GM12878 (cell line): ENCODE measurements around the gene CNNM4. TPM values are rescaled to one million over a fixed set of nuclear protein-coding genes. Genes with fewer than 3 reads are reported as not detected.

Experiments used
- ATAC-seq: fragments of 200-7000 bp; cut with Tn5 transposase; 3 replicates; pipeline ENCODE4 v1.9.1; 2020; ENCODE audit warnings: mild to moderate bottlenecking, moderate library complexity
- BruUV-seq: library from RNA; stranded (reverse); fragments of 400-500 nt; replicated peaks from 2 replicates; lab custom pipeline; 2021; lab: Mats Ljungman, UMichigan
- CTCF ChIA-PET: fragments of 300-600 bp; sonication (Branson Sonifier 250); formaldehyde crosslinking; extraction: SDS; loops from one replicate; lab custom pipeline; 2021; ENCODE audit warnings: inconsistent platforms; lab: Yijun Ruan, JAX
- POLR2A ChIA-PET: fragments of 350-600 bp; formaldehyde crosslinking; extraction: SDS; loops from one replicate; lab custom pipeline; 2021; ENCODE audit warnings: inconsistent platforms; lab: Charles Lee
- RAD21 ChIA-PET: fragments of 300-600 bp; sonication (Branson Sonifier 250); formaldehyde crosslinking; loops from one replicate; lab custom pipeline; 2023; ENCODE audit warnings: antibody characterized with exemption; ENCODE audit not compliant: unreplicated experiment; lab: Charles Lee
- SMC1A ChIA-PET: fragments of 300-600 bp; sonication (Branson Sonifier 250); formaldehyde crosslinking; loops from one replicate; lab custom pipeline; 2023; ENCODE audit not compliant: unreplicated experiment, uncharacterized antibody; lab: Charles Lee
- DNase-seq: peaks from one replicate; pipeline ENCODE4 v3.0.0-alpha.2; 2011; ENCODE audit warnings: low read depth, low spot score
- FAIRE-seq: peaks from 3 replicates; lab custom pipeline; 2011; peaks lifted over from hg19 to GRCh38; lab: Jason Lieb, UNC
- H2AFZ ChIP-seq: 2 replicates; pipeline ENCODE4 v1.6.0; 2011; ENCODE audit warnings: low read depth, low read length, control low read depth; ENCODE audit not compliant: control insufficient read depth
- H3K27ac ChIP-seq: 2 replicates; pipeline ENCODE4 v1.5.1; 2011; ENCODE audit warnings: control low read depth; ENCODE audit not compliant: control insufficient read depth, insufficient read depth
- H3K27me3 ChIP-seq, 2 experiments: replicated peaks in 1 of 2; 2 replicates each; pipeline versions ENCODE4 v1.6.0 to v1.6.1; 2011; ENCODE audit warnings: low read length in 1 of 2; ENCODE audit not compliant: control insufficient read depth in 2 of 2, insufficient read depth in 2 of 2
- H3K36me3 ChIP-seq, 2 experiments: 2 replicates each; pipeline ENCODE4 v1.5.1; 2011; ENCODE audit warnings: low read length in 1 of 2; ENCODE audit not compliant: control insufficient read depth in 2 of 2, insufficient read depth in 2 of 2
- H3K4me1 ChIP-seq: 2 replicates; pipeline ENCODE4 v1.6.1; 2011; ENCODE audit warnings: mild to moderate bottlenecking, low read length, moderate library complexity, mixed read lengths; ENCODE audit not compliant: control insufficient read depth, insufficient read depth
- H3K4me2 ChIP-seq: 2 replicates; pipeline ENCODE4 v1.6.0; 2011; ENCODE audit warnings: control low read depth; ENCODE audit not compliant: control insufficient read depth, insufficient read depth
- H3K4me3 ChIP-seq: fragments of 200-600 bp; sonication (generic); 2 replicates; pipeline ENCODE4 v1.5.1; 2016
- H3K79me2 ChIP-seq: 2 replicates; pipeline ENCODE4 v1.6.0; 2011; ENCODE audit warnings: low read length; ENCODE audit not compliant: control insufficient read depth, insufficient read depth
- H3K9ac ChIP-seq: 2 replicates; pipeline ENCODE4 v1.8.0; 2011; ENCODE audit warnings: low read length, control low read depth, mixed read lengths; ENCODE audit not compliant: control insufficient read depth, insufficient read depth
- H3K9me3 ChIP-seq: replicated peaks from 3 replicates; pipeline ENCODE4 v1.5.1; 2011; ENCODE audit warnings: mild to moderate bottlenecking, low read length; ENCODE audit not compliant: control insufficient read depth, insufficient read depth
- H4K20me1 ChIP-seq: 2 replicates; pipeline ENCODE4 v1.6.0; 2011; ENCODE audit not compliant: control insufficient read depth, insufficient read depth
- ATF7 ChIP-seq: fragments of 450-650 bp; IDR thresholded peaks from 2 replicates; pipeline ENCODE4 v1.6.1; 2016; ENCODE audit warnings: low read depth, mild to moderate bottlenecking
- BCL11A ChIP-seq: IDR thresholded peaks from 2 replicates; pipeline ENCODE4 v1.6.1; 2011; ENCODE audit warnings: low read depth, low read length
- CTCF ChIP-seq, 3 experiments: IDR thresholded peaks in 2 of 3; conservative IDR thresholded peaks in 1 of 3; 2 replicates each; pipeline ENCODE4 v1.5.1; 2011; ENCODE audit warnings: low read depth in 3 of 3, low read length in 3 of 3, mild to moderate bottlenecking in 3 of 3, control low read depth in 2 of 3, moderate library complexity in 2 of 3, inconsistent platforms in 1 of 3, mixed read lengths in 1 of 3; ENCODE audit not compliant: control insufficient read depth in 2 of 3, insufficient read depth in 1 of 3; ENCODE audit errors: extremely low read depth in 1 of 3
- DPF2 ChIP-seq: fragments of 450-650 bp; IDR thresholded peaks from 2 replicates; pipeline ENCODE4 v1.6.1; 2017; ENCODE audit warnings: mild to moderate bottlenecking
- EGR1 ChIP-seq, 2 experiments: IDR thresholded peaks; 1 replicate in 1 of 2; 2 replicates in 1 of 2; pipeline ENCODE4 v1.6.1; 2011 to 2012; ENCODE audit warnings: low read depth in 2 of 2, low read length in 2 of 2, borderline replicate concordance in 1 of 2, mild to moderate bottlenecking in 1 of 2, moderate library complexity in 1 of 2
- GATAD2B ChIP-seq: fragments of 450-650 bp; conservative IDR thresholded peaks from 2 replicates; pipeline ENCODE4 v1.6.1; 2017; ENCODE audit warnings: low read depth, mild to moderate bottlenecking, moderate library complexity
- IRF3 ChIP-seq: fragments of 450-650 bp; IDR thresholded peaks from 2 replicates; pipeline ENCODE4 v1.6.1; 2014; ENCODE audit warnings: mild to moderate bottlenecking
- MTA2 ChIP-seq: fragments of 450-650 bp; IDR thresholded peaks from 2 replicates; pipeline ENCODE4 v1.6.1; 2016; ENCODE audit warnings: low read depth, mild to moderate bottlenecking, moderate library complexity
- NFIC ChIP-seq: IDR thresholded peaks from 2 replicates; pipeline ENCODE4 v1.6.1; 2012; ENCODE audit warnings: low read depth, mild to moderate bottlenecking, inconsistent platforms, low read length, moderate library complexity
- NR2C2 ChIP-seq: IDR thresholded peaks from 2 replicates; pipeline ENCODE4 v1.6.1; 2011; ENCODE audit warnings: borderline replicate concordance, low read depth; ENCODE audit not compliant: control insufficient read depth, insufficient read length
- RELB ChIP-seq: fragments of 450-650 bp; IDR thresholded peaks from 2 replicates; pipeline ENCODE4 v1.6.1; 2017; ENCODE audit warnings: low read depth, mild to moderate bottlenecking, moderate library complexity
- SIX5 ChIP-seq: IDR thresholded peaks from 2 replicates; pipeline ENCODE4 v1.6.1; 2011; ENCODE audit warnings: mild to moderate bottlenecking, low read depth, low read length, moderate library complexity; ENCODE audit not compliant: severe bottlenecking
- SMAD1 ChIP-seq: fragments of 450-650 bp; IDR thresholded peaks from 2 replicates; pipeline ENCODE4 v1.6.1; 2018; ENCODE audit warnings: mild to moderate bottlenecking, low read depth; ENCODE audit not compliant: partially characterized antibody
- SMARCA5 ChIP-seq: fragments of 450-650 bp; IDR thresholded peaks from 2 replicates; pipeline ENCODE4 v1.6.1; 2017; ENCODE audit warnings: mild to moderate bottlenecking
- STAT3 ChIP-seq: IDR thresholded peaks from 2 replicates; pipeline ENCODE4 v1.6.1; 2011; ENCODE audit warnings: low read depth, low read length, improper control_type of control experiment
- TBL1XR1 ChIP-seq: IDR thresholded peaks from 2 replicates; pipeline ENCODE4 v1.6.1; 2012; ENCODE audit warnings: low read depth, low read length, improper control_type of control experiment
- YY1 ChIP-seq: IDR thresholded peaks from 2 replicates; pipeline ENCODE4 v1.6.1; 2011; ENCODE audit warnings: low read depth, mild to moderate bottlenecking, low read length
- ZNF622 ChIP-seq: fragments of 450-650 bp; IDR thresholded peaks from 2 replicates; pipeline ENCODE4 v1.6.1; 2017; ENCODE audit warnings: mild to moderate bottlenecking, inconsistent platforms
- WGBS: methylation state at CpG from one replicate; pipeline ENCODE4 v1.1.6; 2016; ENCODE audit warnings: low lambda C conversion rate; ENCODE audit not compliant: insufficient replicate concordance, insufficient coverage; ENCODE audit errors: missing lambda C conversion rate; 5-methylcytosine and 5-hydroxymethylcytosine counted together
- in situ Hi-C: fragments of 300-500 bp; cut with MboI; formaldehyde crosslinking; loops from 9 replicates; pipeline ENCODE4 v1.14.3; 2018; ENCODE audit warnings: mixed read lengths
- intact Hi-C: fragments of 100-400 bp; cut with micrococcal nuclease; formaldehyde crosslinking; loops from one replicate; pipeline ENCODE4 v1.14.2; 2022; ENCODE audit not compliant: unreplicated experiment
- polyA plus RNA-seq, 11 experiments: library from polyadenylated mRNA; depleted of rRNA in 4 of 11; unstranded in 6 of 11; stranded (reverse) in 5 of 11; fragments of >200 nt; fragmentation: Nextera tagmentation in 4 of 11; fragmentation: Illumina TruSeq in 1 of 11; extraction: Ambion mirVana in 4 of 11; extraction: Trizol in 1 of 11; gene quantifications; 1 replicate in 1 of 11; 2 replicates in 10 of 11; pipeline versions ENCODE4 v1.2.1 to v1.2.3, GENCODE V29; 2011 to 2016; ENCODE audit warnings: inconsistent platforms in 2 of 11, missing spikeins in 2 of 11, low read depth in 1 of 11
- total RNA-seq, 4 experiments: library from RNA; depleted of rRNA in 3 of 4; stranded (reverse); fragments of >200 nt in 3 of 4; fragmentation: Illumina TruSeq in 1 of 4; extraction: Trizol in 1 of 4; gene quantifications; 2 replicates each; pipeline versions ENCODE4 v1.2.1 to v1.2.3, GENCODE V29; 2013 to 2021

Gene CNNM4
- total and polyA plus RNA-seq, 10 of the 15 experiments (the other 5 are each of a cell fraction or from before 2014, with no cell fraction given): 2.4 to 13.8 (median 8.1) TPM

- Histone ChIP-seq H3K4me2 (peak overlapping the region; percentile 100), H3K4me1 (peaks cover 13% of the 10 kb centered on the region), H3K27me3 (no peaks in the 10 kb centered on the region), H3K9me3 (no peaks in the 10 kb centered on the region), H3K27ac (peak overlapping the region; percentile 47; the same call in 1 of the 2 replicates), H3K4me3 (peak overlapping the region; percentile 91), H4K20me1 (no peaks in the 10 kb centered on the region), H3K79me2 (peaks cover 52% of the 10 kb centered on the region), H3K36me3 (0 out of 4 replicates have a peak, but pooled peaks cover 0 to 1% of the 10 kb centered on the region in 2 experiments), H3K9ac (peak overlapping the region; percentile 84), H2AFZ (peak overlapping the region; percentile 75)
- 21% methylated on average over 50 of the region's 59 CpGs for WGBS
- no TSS peak for BruUV-seq
- SMC1A ChIA-PET: interaction anchor here (0.8 to 5.9 kb wide), 9 partner anchors 9 to 244 kb away, joined by 3 to 100 read pairs (median 5); partner anchors contain the start of gene ANKRD39
- RAD21 ChIA-PET: interaction anchor here (1.0 to 6.4 kb wide), 12 partner anchors 13 to 188 kb away, joined by 3 to 92 read pairs (median 4); partner anchors contain the start of genes ANKRD39, KANSL3 and LMAN2L
- POLR2A ChIA-PET: interaction anchor here (0.5 to 7.5 kb wide), 10 partner anchors 9 to 413 kb away, joined by 3 to 88 read pairs (median 3); partner anchors contain the start of genes KANSL3 and LMAN2L
- ATAC-seq (peak; percentile 11), DNase-seq (no peak), FAIRE-seq (no peak)
- in situ Hi-C loops: no loop called here
- intact Hi-C loops: loop anchor here (1.0 to 10.0 kb wide), 4 partner anchors 14 to 226 kb away; partner anchors contain the start of genes ARID5A, KANSL3 and LMAN2L
- CTCF ChIA-PET: interaction anchor here (0.6 to 7.5 kb wide), 21 partner anchors 15 to 769 kb away, joined by 3 to 153 read pairs (median 4); partner anchors contain the start of genes KANSL3 and LMAN2L
- peak; percentile 46 to 53 (median 46); a peak in 4 of 6 replicates for TF ChIP-seq CTCF (IDR thresholded peaks at IDR 0.05 in 2 of 3, conservative IDR thresholded peaks at IDR 0.05 in 1 of 3; ENCODE audit: control insufficient read depth in 2 of 3, extremely low read depth in 1 of 3, insufficient read depth in 1 of 3, low read depth in 3 of 3, low read length in 3 of 3)
- peak; percentile 96 for TF ChIP-seq SMARCA5
- no peak for TF ChIP-seq RELB
- TF ChIP-seq MTA2: no peak
- no peak for TF ChIP-seq ATF7
- TF ChIP-seq SMAD1: no peak
- peak; percentile 95 for TF ChIP-seq GATAD2B
- no peak for TF ChIP-seq SIX5
- no peak for TF ChIP-seq TBL1XR1
- peak; percentile 95 for TF ChIP-seq YY1
- TF ChIP-seq NFIC: no peak
- peak; percentile 59; the same call in 1 of the 2 replicates for TF ChIP-seq DPF2
- TF ChIP-seq BCL11A: no peak
- TF ChIP-seq NR2C2: no peak
- TF ChIP-seq EGR1 (IDR thresholded peaks at IDR 0.05; ENCODE audit: borderline replicate concordance in 1 of 2, low read depth in 2 of 2, low read length in 2 of 2): peak in 1 of 2 experiments; percentile 96; a peak in 2 of 3 replicates
- no peak for TF ChIP-seq IRF3
- TF ChIP-seq ZNF622: no peak
- TF ChIP-seq STAT3: no peak
Measured at GRCh38 chr2:96760986-96761832, 507 bp downstream of the CNNM4 start.
